Fibroblast of lung (primary cell): ENCODE results near the gene SCN4A.
"Not testable (repeated sequence)": the region's sequence is repeated elsewhere in the genome, so short reads cannot be mapped to it uniquely, and the experiment has no call there.

ENCODE experiments used
- EZH2 ChIP-seq: IDR thresholded peaks from 2 replicates; pipeline ENCODE4 v1.5.1; 2012; ENCODE audit warnings: low read length, control low read depth, mild to moderate bottlenecking; ENCODE audit errors: missing control alignments
- TF ChIP-seq, protein P1 (sequence below), 2 donors: IDR thresholded peaks in 1 of 2; conservative IDR thresholded peaks in 1 of 2; 1 replicate in 1 of 2; 2 replicates in 1 of 2; pipeline ENCODE4 v1.5.1; 2011 to 2012; ENCODE audit warnings: low read length in 2 of 2, control low read depth in 1 of 2, inconsistent platforms in 1 of 2, low read depth in 1 of 2, mild to moderate bottlenecking in 1 of 2

DNA sequence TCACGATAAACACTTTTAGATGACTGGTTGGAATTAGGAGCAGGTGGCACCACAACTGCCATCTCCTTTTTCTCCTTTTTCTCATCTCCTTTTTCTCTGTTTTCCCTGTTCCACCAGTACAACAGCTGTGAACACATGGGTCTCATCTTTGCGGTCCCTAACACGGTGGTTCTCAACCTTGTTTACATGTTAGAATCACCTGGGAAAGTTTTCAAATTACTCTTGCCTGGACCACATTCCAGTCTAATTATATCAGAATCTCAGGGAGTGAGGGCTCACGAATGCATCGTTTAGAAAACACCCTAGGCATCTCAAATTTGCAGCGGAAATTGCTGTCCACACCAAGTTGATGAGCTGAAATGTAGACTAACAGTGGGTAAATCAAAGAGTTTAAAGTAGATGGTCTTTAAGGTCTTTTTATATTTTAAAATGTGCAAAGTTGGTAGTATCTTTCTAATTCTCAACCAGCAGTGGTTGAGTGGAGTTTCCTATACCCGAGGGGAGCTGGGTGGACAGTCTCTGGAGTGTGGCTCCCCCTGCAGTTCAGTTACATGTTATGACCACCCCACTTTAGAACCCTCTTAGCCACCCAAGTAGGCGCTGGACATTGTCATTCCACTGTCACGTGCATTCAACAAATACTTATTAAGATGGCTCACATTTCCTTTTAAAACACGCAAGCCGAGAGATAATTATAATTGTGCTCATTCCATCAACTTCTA, 80.2 kb downstream of the SCN4A start:
- TF ChIP-seq, protein P1, sequence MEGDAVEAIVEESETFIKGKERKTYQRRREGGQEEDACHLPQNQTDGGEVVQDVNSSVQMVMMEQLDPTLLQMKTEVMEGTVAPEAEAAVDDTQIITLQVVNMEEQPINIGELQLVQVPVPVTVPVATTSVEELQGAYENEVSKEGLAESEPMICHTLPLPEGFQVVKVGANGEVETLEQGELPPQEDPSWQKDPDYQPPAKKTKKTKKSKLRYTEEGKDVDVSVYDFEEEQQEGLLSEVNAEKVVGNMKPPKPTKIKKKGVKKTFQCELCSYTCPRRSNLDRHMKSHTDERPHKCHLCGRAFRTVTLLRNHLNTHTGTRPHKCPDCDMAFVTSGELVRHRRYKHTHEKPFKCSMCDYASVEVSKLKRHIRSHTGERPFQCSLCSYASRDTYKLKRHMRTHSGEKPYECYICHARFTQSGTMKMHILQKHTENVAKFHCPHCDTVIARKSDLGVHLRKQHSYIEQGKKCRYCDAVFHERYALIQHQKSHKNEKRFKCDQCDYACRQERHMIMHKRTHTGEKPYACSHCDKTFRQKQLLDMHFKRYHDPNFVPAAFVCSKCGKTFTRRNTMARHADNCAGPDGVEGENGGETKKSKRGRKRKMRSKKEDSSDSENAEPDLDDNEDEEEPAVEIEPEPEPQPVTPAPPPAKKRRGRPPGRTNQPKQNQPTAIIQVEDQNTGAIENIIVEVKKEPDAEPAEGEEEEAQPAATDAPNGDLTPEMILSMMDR (conservative IDR thresholded peaks at IDR 0.05 in 1 of 2, IDR thresholded peaks at IDR 0.05 in 1 of 2; ENCODE audit: low read depth in 1 of 2, low read length in 2 of 2) = peak in 1 of 2 donors; percentile 13
- not testable (repeated sequence) for TF ChIP-seq EZH2
